ENCODE data around the gene DLD. TPM values are rescaled to one million over a fixed set of nuclear protein-coding genes. Genes with fewer than 3 reads are reported as not detected.
A peak's percentile ranks its signal among the peaks of the same experiment; 100 is the strongest.

The DLD gene
- total and polyA plus RNA-seq, 2 of the 13 experiments (the other 11 are each of a cell fraction or from before 2014, with no cell fraction given) = 56.8 to 95.2 TPM

DNA sequence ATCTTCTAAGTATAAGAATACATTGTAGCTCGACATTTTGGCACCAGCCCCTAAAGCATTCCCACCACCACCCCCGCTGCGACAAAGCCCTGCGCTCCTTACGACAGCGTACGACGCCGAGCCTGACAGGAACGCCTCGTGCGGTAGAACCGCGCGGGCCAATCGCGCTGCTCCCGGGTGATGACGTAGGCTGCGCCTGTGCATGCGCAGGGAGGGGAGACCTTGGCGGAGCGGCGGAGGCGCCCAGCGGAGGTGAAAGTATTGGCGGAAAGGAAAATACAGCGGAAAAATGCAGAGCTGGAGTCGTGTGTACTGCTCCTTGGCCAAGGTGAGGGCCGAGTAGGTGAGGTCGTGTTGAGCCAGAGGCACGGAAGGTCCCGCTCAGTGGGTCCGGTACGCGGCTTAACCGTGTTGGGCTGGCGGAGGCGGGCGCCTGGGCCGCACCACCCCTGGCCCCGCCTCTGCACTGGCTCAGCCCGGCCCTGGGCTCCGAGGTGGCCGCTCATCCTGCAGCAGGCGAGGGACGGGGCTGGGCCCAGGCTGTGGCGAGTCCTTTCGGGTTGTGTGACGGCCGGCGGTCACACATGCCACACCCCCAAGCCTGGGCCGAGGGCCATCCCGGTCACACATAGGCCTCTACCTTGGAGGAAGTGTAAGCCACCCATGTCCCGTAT lies at the start of gene DLD (continued):
- TF ChIP-seq HOXA3 (CRISPR knock-in tag; IDR thresholded peaks at IDR 0.05) = peak; percentile 99
- TF ChIP-seq, protein P1, sequence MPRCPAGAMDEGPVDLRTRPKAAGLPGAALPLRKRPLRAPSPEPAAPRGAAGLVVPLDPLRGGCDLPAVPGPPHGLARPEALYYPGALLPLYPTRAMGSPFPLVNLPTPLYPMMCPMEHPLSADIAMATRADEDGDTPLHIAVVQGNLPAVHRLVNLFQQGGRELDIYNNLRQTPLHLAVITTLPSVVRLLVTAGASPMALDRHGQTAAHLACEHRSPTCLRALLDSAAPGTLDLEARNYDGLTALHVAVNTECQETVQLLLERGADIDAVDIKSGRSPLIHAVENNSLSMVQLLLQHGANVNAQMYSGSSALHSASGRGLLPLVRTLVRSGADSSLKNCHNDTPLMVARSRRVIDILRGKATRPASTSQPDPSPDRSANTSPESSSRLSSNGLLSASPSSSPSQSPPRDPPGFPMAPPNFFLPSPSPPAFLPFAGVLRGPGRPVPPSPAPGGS (CRISPR knock-in tag; IDR thresholded peaks at IDR 0.05) = peak; percentile 90
- TF ChIP-seq ZNF350 (CRISPR knock-in tag; IDR thresholded peaks at IDR 0.05; ENCODE audit: borderline replicate concordance, low read depth) = peak; percentile 88
- peak; percentile 69 for TF ChIP-seq ZBTB38 (CRISPR knock-in tag; IDR thresholded peaks at IDR 0.05)
- TF ChIP-seq, protein P2, sequence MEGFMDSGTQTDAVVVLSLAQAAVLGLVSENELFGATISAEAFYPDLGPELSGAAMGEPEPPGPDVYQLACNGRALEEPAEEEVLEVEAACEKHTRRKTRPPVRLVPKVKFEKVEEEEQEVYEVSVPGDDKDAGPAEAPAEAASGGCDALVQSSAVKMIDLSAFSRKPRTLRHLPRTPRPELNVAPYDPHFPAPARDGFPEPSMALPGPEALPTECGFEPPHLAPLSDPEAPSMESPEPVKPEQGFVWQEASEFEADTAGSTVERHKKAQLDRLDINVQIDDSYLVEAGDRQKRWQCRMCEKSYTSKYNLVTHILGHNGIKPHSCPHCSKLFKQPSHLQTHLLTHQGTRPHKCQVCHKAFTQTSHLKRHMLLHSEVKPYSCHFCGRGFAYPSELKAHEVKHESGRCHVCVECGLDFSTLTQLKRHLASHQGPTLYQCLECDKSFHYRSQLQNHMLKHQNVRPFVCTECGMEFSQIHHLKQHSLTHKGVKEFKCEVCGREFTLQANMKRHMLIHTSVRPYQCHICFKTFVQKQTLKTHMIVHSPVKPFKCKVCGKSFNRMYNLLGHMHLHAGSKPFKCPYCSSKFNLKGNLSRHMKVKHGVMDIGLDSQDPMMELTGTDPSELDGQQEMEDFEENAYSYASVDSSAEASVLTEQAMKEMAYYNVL (CRISPR knock-in tag; IDR thresholded peaks at IDR 0.05; ENCODE audit: borderline replicate concordance) = no peak
- no peak for TF ChIP-seq NR2F6 (IDR thresholded peaks at IDR 0.05)
- 0 out of 2 replicates have a peak, but pooled peaks have one; percentile 23 for TF ChIP-seq NR2F6 (CRISPR knock-in tag; IDR thresholded peaks at IDR 0.05)
- TF ChIP-seq ZMAT3 (CRISPR knock-in tag; conservative IDR thresholded peaks at IDR 0.05) = peak; percentile 72; the same call in 1 of the 2 replicates
- TF ChIP-seq MIER2 (CRISPR knock-in tag; IDR thresholded peaks at IDR 0.05) = 0 out of 2 replicates have a peak, but pooled peaks have one; percentile 24
- TF ChIP-seq MEF2D (CRISPR knock-in tag; IDR thresholded peaks at IDR 0.05) = peak; percentile 91
- TF ChIP-seq SETDB1 (CRISPR knock-in tag; IDR thresholded peaks at IDR 0.05; ENCODE audit: borderline replicate concordance) = no peak
- no peak for TF ChIP-seq SRSF9 (IDR thresholded peaks at IDR 0.05; ENCODE audit: borderline replicate concordance, insufficient read depth, low read depth, low read length, poor library complexity, severe bottlenecking)
- TF ChIP-seq ZNF570 (CRISPR knock-in tag; IDR thresholded peaks at IDR 0.05; ENCODE audit: borderline replicate concordance) = 0 out of 2 replicates have a peak, but pooled peaks have one; percentile 62
- no peak for TF ChIP-seq SNAI1 (CRISPR knock-in tag; IDR thresholded peaks at IDR 0.05; ENCODE audit: borderline replicate concordance)
- TF ChIP-seq, protein P3, sequence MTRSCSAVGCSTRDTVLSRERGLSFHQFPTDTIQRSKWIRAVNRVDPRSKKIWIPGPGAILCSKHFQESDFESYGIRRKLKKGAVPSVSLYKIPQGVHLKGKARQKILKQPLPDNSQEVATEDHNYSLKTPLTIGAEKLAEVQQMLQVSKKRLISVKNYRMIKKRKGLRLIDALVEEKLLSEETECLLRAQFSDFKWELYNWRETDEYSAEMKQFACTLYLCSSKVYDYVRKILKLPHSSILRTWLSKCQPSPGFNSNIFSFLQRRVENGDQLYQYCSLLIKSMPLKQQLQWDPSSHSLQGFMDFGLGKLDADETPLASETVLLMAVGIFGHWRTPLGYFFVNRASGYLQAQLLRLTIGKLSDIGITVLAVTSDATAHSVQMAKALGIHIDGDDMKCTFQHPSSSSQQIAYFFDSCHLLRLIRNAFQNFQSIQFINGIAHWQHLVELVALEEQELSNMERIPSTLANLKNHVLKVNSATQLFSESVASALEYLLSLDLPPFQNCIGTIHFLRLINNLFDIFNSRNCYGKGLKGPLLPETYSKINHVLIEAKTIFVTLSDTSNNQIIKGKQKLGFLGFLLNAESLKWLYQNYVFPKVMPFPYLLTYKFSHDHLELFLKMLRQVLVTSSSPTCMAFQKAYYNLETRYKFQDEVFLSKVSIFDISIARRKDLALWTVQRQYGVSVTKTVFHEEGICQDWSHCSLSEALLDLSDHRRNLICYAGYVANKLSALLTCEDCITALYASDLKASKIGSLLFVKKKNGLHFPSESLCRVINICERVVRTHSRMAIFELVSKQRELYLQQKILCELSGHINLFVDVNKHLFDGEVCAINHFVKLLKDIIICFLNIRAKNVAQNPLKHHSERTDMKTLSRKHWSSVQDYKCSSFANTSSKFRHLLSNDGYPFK (CRISPR knock-in tag; IDR thresholded peaks at IDR 0.05; ENCODE audit: borderline replicate concordance) = peak; percentile 86
- TF ChIP-seq RBM39 (IDR thresholded peaks at IDR 0.05; ENCODE audit: low read depth, low read length, poor library complexity, severe bottlenecking) = peak; percentile 58
- TF ChIP-seq, protein P4, sequence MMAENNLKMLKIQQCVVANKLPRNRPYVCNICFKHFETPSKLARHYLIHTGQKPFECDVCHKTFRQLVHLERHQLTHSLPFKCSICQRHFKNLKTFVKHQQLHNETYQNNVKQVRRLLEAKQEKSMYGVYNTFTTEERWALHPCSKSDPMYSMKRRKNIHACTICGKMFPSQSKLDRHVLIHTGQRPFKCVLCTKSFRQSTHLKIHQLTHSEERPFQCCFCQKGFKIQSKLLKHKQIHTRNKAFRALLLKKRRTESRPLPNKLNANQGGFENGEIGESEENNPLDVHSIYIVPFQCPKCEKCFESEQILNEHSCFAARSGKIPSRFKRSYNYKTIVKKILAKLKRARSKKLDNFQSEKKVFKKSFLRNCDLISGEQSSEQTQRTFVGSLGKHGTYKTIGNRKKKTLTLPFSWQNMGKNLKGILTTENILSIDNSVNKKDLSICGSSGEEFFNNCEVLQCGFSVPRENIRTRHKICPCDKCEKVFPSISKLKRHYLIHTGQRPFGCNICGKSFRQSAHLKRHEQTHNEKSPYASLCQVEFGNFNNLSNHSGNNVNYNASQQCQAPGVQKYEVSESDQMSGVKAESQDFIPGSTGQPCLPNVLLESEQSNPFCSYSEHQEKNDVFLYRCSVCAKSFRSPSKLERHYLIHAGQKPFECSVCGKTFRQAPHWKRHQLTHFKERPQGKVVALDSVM (CRISPR knock-in tag; IDR thresholded peaks at IDR 0.05) = peak; percentile 85
- TF ChIP-seq ZKSCAN5 (CRISPR knock-in tag; IDR thresholded peaks at IDR 0.05) = peak; percentile 86
- TF ChIP-seq, protein P5, sequence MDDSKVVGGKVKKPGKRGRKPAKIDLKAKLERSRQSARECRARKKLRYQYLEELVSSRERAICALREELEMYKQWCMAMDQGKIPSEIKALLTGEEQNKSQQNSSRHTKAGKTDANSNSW (CRISPR knock-in tag; IDR thresholded peaks at IDR 0.05; ENCODE audit: borderline replicate concordance) = peak; percentile 87; the same call in 1 of the 2 replicates

All from HepG2 (cell line).